ENCODE measurements around the gene RAB11FIP3.

DNA sequence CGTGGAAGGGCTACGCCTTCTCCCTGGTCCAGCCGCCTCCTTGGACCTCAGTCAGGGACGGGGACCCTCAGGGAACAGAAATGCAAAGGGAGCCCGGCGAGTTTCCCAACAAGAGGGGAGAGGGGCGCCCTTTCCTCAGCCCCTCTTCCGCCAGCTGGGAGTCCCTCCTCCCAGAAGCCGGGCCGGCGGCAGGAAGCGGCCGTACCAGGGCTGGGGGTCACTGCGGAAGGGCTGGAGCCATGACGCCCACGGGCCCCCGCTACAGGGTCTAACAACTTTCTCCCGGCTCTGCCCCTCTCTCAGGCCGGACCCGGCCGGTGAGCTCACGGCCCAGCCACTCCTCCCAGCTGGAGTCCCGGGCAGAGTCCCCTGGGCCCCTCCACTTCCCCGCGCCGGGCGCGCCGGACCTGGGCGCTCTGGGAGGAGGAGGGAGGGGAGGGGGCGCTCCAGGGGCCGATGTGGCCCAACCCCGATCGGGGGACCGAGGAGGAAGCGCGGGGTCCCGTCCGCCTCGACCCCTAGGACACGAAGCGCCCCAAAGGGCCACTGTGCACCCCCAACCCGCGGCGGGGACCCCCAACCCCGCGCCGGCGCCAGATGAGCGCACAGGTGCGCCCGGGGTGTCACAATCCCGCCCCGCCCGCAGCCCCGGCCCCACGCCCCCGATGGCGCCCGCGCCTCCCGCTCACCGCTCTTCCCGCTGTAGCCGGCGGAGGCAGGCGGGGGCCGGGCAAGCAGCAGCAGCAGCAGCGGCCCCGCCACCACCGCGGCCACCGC is 44.2 kb upstream of the RAB11FIP3 start:
- no peak for TF ChIP-seq POLR2A (IDR thresholded peaks at IDR 0.05)
- TF ChIP-seq, protein P1, sequence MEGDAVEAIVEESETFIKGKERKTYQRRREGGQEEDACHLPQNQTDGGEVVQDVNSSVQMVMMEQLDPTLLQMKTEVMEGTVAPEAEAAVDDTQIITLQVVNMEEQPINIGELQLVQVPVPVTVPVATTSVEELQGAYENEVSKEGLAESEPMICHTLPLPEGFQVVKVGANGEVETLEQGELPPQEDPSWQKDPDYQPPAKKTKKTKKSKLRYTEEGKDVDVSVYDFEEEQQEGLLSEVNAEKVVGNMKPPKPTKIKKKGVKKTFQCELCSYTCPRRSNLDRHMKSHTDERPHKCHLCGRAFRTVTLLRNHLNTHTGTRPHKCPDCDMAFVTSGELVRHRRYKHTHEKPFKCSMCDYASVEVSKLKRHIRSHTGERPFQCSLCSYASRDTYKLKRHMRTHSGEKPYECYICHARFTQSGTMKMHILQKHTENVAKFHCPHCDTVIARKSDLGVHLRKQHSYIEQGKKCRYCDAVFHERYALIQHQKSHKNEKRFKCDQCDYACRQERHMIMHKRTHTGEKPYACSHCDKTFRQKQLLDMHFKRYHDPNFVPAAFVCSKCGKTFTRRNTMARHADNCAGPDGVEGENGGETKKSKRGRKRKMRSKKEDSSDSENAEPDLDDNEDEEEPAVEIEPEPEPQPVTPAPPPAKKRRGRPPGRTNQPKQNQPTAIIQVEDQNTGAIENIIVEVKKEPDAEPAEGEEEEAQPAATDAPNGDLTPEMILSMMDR (IDR thresholded peaks at IDR 0.05): no peak

Data from ovary (tissue), 3 donors.